Tibial nerve (tissue), 4 donors: ENCODE results near the gene SH3BP4. TPM values are rescaled to one million over a fixed set of nuclear protein-coding genes. Genes with fewer than 3 reads are reported as not detected.

Experiments used
- DNase-seq, 2 donors: peaks; one replicate each; pipeline ENCODE4 v3.0.0-alpha.2; 2019; ENCODE audit warnings: low spot score in 2 of 2
- H3K27ac ChIP-seq, 4 donors: fragments of 200-600 bp; sonication (generic) in 3 of 4; one replicate each; pipeline ENCODE4 v1.5.1; 2017 to 2019; ENCODE audit warnings: mild to moderate bottlenecking in 1 of 4
- H3K27me3 ChIP-seq, 2 donors: fragments of 200-600 bp; sonication (generic) in 1 of 2; one replicate each; pipeline versions ENCODE4 v1.5.1 to v1.6.0; 2017 to 2019
- H3K36me3 ChIP-seq, 3 donors: fragments of 200-600 bp; sonication (generic); one replicate each; pipeline ENCODE4 v1.5.1; 2018 to 2019
- H3K4me1 ChIP-seq, 4 donors: fragments of 200-600 bp; sonication (generic) in 3 of 4; one replicate each; pipeline ENCODE4 v1.5.1; 2017 to 2019
- H3K4me3 ChIP-seq, 4 donors: fragments of 200-600 bp; sonication (generic) in 3 of 4; one replicate each; pipeline ENCODE4 v1.5.1; 2017 to 2019; ENCODE audit warnings: mild to moderate bottlenecking in 1 of 4, moderate library complexity in 1 of 4
- H3K9me3 ChIP-seq, 4 donors: fragments of 200-600 bp; sonication (generic) in 3 of 4; one replicate each; pipeline ENCODE4 v1.5.1; 2017 to 2019
- CTCF ChIP-seq, 5 experiments: fragments of 200-600 bp in 3 of 5; fragments of 450-650 bp in 2 of 5; sonication (generic) in 3 of 5; IDR thresholded peaks; one replicate each; pipeline ENCODE4 v1.5.1; 2016 to 2019; ENCODE audit warnings: antibody characterized with exemption in 5 of 5, mild to moderate bottlenecking in 3 of 5, moderate library complexity in 2 of 5
- EP300 ChIP-seq, 2 donors: sonication (generic); formaldehyde crosslinking; IDR thresholded peaks; one replicate each; pipeline ENCODE4 v1.6.1; 2017; ENCODE audit warnings: antibody characterized with exemption in 2 of 2, mild to moderate bottlenecking in 1 of 2
- POLR2A ChIP-seq, 2 donors: fragments of 450-650 bp; IDR thresholded peaks; one replicate each; pipeline ENCODE4 v1.6.1; 2017; ENCODE audit warnings: antibody characterized with exemption in 2 of 2, mild to moderate bottlenecking in 2 of 2, moderate library complexity in 2 of 2
- WGBS, 2 donors: methylation state at CpG; one replicate each; pipeline ENCODE4 v1.1.5; 2018; 5-methylcytosine and 5-hydroxymethylcytosine counted together
- total RNA-seq, 4 donors: library from RNA; depleted of rRNA; stranded (reverse); fragments of >200 nt; gene quantifications; one replicate each; pipeline ENCODE4 v1.1.0, GENCODE V29; 2016

SH3BP4 gene
- total RNA-seq, 4 donors from 2014 or later, result 19.2 to 31.8 (median 24.3) TPM

GRCh38 chr2:235087832-235088495 is 136.1 kb downstream of the SH3BP4 start:
- Histone ChIP-seq H3K36me3 (no peaks in the 10 kb centered on the region), H3K4me3 (peak overlapping the region in 1 of 4 donors; percentile 14), H3K27me3 (no peaks in the 10 kb centered on the region), H3K4me1 (peaks cover 0 to 18% (median 0%) of the 10 kb centered on the region in 4 donors), H3K9me3 (no peaks in the 10 kb centered on the region), H3K27ac (peak overlapping the region in 1 of 4 donors; percentile 18)
- TF ChIP-seq EP300 (IDR thresholded peaks at IDR 0.05) (no peak), POLR2A (IDR thresholded peaks at IDR 0.05) (no peak), CTCF (IDR thresholded peaks at IDR 0.05) (peak in 1 of 5 experiments; percentile 36)
- WGBS, 2 donors, result 20 to 24% methylated on average over 17 of the region's 17 CpGs
- peak; percentile 24 to 38 for DNase-seq

DNA sequence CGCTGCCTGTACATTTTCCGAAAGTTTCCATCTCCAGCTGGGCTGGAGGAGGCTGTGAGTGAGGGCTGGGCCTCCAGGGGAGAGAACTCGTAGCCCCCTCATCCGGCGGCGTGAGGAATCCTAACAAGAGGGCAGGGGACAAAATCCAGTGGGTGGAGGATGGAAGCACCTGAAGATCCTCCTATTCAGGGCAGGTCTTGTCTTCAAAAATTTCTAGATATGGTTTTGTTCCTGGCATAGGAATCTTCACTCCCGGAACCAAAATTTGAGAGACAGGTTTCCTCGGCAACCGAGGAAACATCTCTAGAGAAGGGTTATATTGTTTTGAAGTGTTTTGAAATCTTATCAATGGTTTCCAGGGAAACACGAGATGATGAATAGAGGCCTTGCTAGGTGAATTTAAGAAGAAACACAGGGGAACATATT is 136.7 kb downstream of the SH3BP4 start:
- TF ChIP-seq POLR2A (IDR thresholded peaks at IDR 0.05), result no peak
- no peak for TF ChIP-seq CTCF (IDR thresholded peaks at IDR 0.05)
- TF ChIP-seq EP300 (IDR thresholded peaks at IDR 0.05), result no peak
- Histone ChIP-seq H3K9me3 (no peaks in the 10 kb centered on the region), H3K27ac (peak overlapping the region in 1 of 4 donors; percentile 18), H3K36me3 (no peaks in the 10 kb centered on the region), H3K4me3 (peak overlapping the region in 1 of 4 donors; percentile 14), H3K4me1 (peaks cover 0 to 18% (median 0%) of the 10 kb centered on the region in 4 donors), H3K27me3 (no peaks in the 10 kb centered on the region)
- no peak for DNase-seq
- WGBS, 2 donors, result 28 to 38% methylated on average over 10 of the region's 10 CpGs

GRCh38 chr2:235091421-235091820 is 139.6 kb downstream of the SH3BP4 start:
- H3K4me3 ChIP-seq, result no peak overlapping the region
- TF ChIP-seq EP300 (IDR thresholded peaks at IDR 0.05) (no peak), CTCF (IDR thresholded peaks at IDR 0.05) (no peak), POLR2A (IDR thresholded peaks at IDR 0.05) (no peak)
- no peaks in the 10 kb centered on the region for H3K36me3 ChIP-seq
- H3K4me1 ChIP-seq, result peaks cover 0 to 18% (median 0%) of the 10 kb centered on the region in 4 donors
- 89 to 90% methylated on average over 4 of the region's 4 CpGs for WGBS, 2 donors
- no peak for DNase-seq
- H3K27ac ChIP-seq, result no peak overlapping the region
- H3K9me3 ChIP-seq, result no peaks in the 10 kb centered on the region
- no peaks in the 10 kb centered on the region for H3K27me3 ChIP-seq

DNA sequence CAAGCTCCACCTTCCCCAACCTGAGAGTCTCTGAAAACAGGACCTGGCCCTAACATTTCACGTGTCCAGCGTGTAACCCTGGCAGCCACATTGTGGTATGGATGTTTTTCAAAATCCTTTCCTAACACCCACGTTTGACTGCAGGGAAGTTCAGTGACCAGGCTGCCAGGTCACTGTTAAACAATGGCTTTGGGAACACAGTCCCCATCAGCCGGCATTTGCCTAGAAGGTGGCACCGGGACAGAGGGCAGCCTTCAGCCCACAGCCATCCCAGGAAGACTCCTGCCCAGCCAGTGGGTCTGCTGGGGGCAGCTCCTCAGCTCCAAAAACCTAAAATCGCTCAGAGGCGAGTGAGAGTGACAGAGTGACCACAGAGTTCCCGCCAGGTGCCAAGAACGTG is 140.2 kb downstream of the SH3BP4 start:
- H3K36me3 ChIP-seq, result no peaks in the 10 kb centered on the region

More for the DNA sequence above, 140.2 kb downstream of the SH3BP4 start:
- 76 to 80% methylated on average over 9 of the region's 9 CpGs for WGBS, 2 donors
- no peak for DNase-seq
- Histone ChIP-seq H3K9me3 (no peaks in the 10 kb centered on the region), H3K27ac (no peak overlapping the region), H3K4me3 (no peak overlapping the region), H3K4me1 (peaks cover 0 to 18% (median 0%) of the 10 kb centered on the region in 4 donors), H3K27me3 (no peaks in the 10 kb centered on the region)
- TF ChIP-seq POLR2A (IDR thresholded peaks at IDR 0.05), result no peak
- no peak for TF ChIP-seq EP300 (IDR thresholded peaks at IDR 0.05)
- no peak for TF ChIP-seq CTCF (IDR thresholded peaks at IDR 0.05)
